Panc1 (cell line): ENCODE results near the gene UBE2M.

Source experiments
- CTCF ChIP-seq: fragments of 450-650 bp; IDR thresholded peaks from 2 replicates; pipeline ENCODE4 v1.5.1; 2017; ENCODE audit warnings: mild to moderate bottlenecking
- REST ChIP-seq, 2 experiments: IDR thresholded peaks; 2 replicates each; pipeline ENCODE4 v1.6.1; 2011 to 2012; ENCODE audit warnings: low read depth in 2 of 2, control low read depth in 1 of 2, low read length in 1 of 2, mild to moderate bottlenecking in 1 of 2, moderate library complexity in 1 of 2; ENCODE audit not compliant: insufficient read depth in 1 of 2

DNA sequence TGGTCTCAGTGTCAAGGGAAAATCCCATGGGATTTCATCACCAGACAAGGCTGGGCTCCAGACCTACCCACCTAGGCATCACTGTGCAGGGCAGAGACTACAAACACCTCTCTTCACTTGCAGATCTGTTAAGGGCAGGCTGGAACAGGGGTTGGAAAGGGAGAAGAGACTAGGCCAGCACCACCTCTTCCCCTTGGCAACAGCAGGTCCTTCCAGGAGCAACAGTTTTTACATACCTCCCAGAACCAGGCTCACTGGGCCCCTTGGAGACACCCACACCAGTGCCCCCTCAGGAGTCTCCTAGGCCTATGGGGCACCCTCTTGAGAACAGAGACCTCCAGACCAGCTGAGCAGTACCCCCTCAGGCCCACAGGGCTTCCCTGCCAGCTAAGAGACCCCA, 2.5 kb upstream of the UBE2M start:
- no peak for TF ChIP-seq CTCF
- TF ChIP-seq REST (IDR thresholded peaks at IDR 0.05; ENCODE audit: insufficient read depth in 1 of 2, low read depth in 2 of 2, low read length in 1 of 2), result no peak
